Motor neuron (in vitro differentiated cells): ENCODE data around the gene LMOD2. TPM values are rescaled to one million over a fixed set of nuclear protein-coding genes. Genes with fewer than 3 reads are reported as not detected.
A peak's percentile ranks its signal among the peaks of the same experiment; 100 is the strongest.

Experiments
- ATAC-seq, 8 experiments: fragments of 200-7000 bp; cut with Tn5 transposase; replicated peaks in 6 of 8; 2 replicates each; pipeline ENCODE4 v1.8.0; 2021; ENCODE audit warnings: mild to moderate bottlenecking in 8 of 8, moderate library complexity in 8 of 8
- H3K27ac ChIP-seq, 2 donors: fragments of 250-450 bp; sonication (Bioruptor Pico); 2 replicates each; pipeline ENCODE4 v1.9.0; 2021; ENCODE audit warnings: antibody characterized with exemption in 2 of 2, mild to moderate bottlenecking in 2 of 2, moderate library complexity in 1 of 2
- H3K4me1 ChIP-seq, 2 donors: fragments of 250-450 bp; sonication (Bioruptor Pico); replicated peaks in 1 of 2; 2 replicates each; pipeline ENCODE4 v1.6.1; 2021; ENCODE audit warnings: antibody characterized with exemption in 2 of 2, mild to moderate bottlenecking in 2 of 2, moderate library complexity in 1 of 2
- H3K4me3 ChIP-seq, 5 donors: fragments of 250-450 bp; sonication (Bioruptor Pico); 2 replicates each; pipeline ENCODE4 v1.9.0; 2021; ENCODE audit warnings: antibody characterized with exemption in 5 of 5, mild to moderate bottlenecking in 5 of 5, moderate library complexity in 4 of 5
- WGBS, 10 experiments: fragments of 450-650 bp; shearing (Covaris generic); methylation state at CpG; one replicate each; pipeline ENCODE4 v1.0.0; 2022; 5-methylcytosine and 5-hydroxymethylcytosine counted together
- in situ Hi-C, 9 experiments: fragments of 400-800 bp; cut with MboI; loops; one replicate each; pipeline ENCODE4 v1.15.0; 2021; ENCODE audit warnings: low sequenced_read_pairs in 9 of 9, low pct_unique_long_range_greater_than_20kb in 2 of 9; ENCODE audit not compliant: unreplicated experiment in 9 of 9
- total RNA-seq, 8 experiments: library from RNA; unstranded; fragments of 300-600 nt; gene quantifications; 2 replicates each; pipeline versions ENCODE4 v1.2.3 to v1.2.4, GENCODE V29; 2022

The LMOD2 gene
- total RNA-seq, 8 experiments from 2014 or later, result 0.05 to 1.1 (median 0.20) TPM; not detected in 1

DNA sequence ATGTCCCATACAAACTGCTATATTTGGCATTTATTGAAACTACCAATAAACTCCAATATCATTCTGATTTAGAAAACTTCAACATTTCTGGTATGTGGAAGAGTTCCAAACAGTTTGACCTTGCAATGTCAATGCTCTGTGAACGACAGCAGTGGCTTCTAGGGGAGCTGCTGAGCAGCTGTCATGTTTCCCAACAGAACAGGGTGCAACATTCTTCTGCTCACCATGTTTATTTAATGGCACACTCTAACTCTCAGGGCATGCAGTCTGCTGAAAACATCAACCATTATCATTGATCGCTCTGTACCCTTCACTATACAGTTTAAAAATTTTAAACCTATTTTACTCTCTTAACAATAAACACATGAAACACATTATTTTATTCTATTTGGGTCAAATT, 25.9 kb downstream of the LMOD2 start:
- in situ Hi-C loops, result no loop called here

GRCh38 chr7:123682690-123683089, 27.0 kb downstream of the LMOD2 start:
- 80 to 100% (median 100%) methylated on average over 1 of the region's 1 CpG; no CpG with 5 or more reads in 3 of the 10 experiments for WGBS, 10 experiments
- Histone ChIP-seq H3K27ac (no peak overlapping the region), H3K4me1 (no peaks in the 10 kb centered on the region), H3K4me3 (no peak overlapping the region)
- ATAC-seq, result peak in 3 of 8 experiments; percentile 68 to 75 (median 75)
- in situ Hi-C loops, result no loop called here

More for the DNA sequence above, 25.9 kb downstream of the LMOD2 start:
- Histone ChIP-seq H3K4me1 (no peaks in the 10 kb centered on the region), H3K4me3 (no peak overlapping the region), H3K27ac (no peak overlapping the region)
- WGBS, 10 experiments, result 58 to 100% (median 90%) methylated on average over 1 to 2 of the region's 2 CpGs; no CpG with 5 or more reads in 2 of the 10 experiments
- no peak for ATAC-seq

DNA sequence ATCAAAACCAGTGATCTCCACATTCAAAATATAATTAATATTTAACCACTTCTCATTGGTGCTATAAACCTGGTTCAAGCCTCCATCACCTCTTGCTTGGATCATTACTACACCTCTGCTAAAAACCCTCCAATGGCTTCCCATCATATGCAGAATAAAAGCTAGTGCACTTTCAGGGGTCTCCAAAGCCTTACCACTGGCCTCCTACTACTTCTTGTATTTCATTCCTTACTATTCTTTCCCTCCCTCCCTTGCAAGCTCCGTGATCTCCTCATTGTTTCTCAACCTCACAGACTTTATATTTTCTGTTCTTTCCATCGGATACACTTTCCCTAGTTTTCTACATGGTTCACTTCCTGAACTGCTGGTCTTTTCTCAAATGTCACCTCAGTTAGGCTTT, 31.5 kb downstream of the LMOD2 start:
- no peak overlapping the region for H3K27ac ChIP-seq
- no peaks in the 10 kb centered on the region for H3K4me1 ChIP-seq
- no peak overlapping the region for H3K4me3 ChIP-seq
- ATAC-seq, result no peak
- in situ Hi-C loops, result no loop called here
- 80 to 100% (median 100%) methylated on average over 1 to 2 of the region's 2 CpGs for WGBS, 10 experiments

- Histone ChIP-seq H3K4me3 (no peak overlapping the region), H3K4me1 (no peaks in the 10 kb centered on the region), H3K27ac (no peak overlapping the region)
- WGBS, 10 experiments, result 91 to 100% (median 100%) methylated on average over 1 of the region's 1 CpG
- no peak for ATAC-seq
- in situ Hi-C loops, result no loop called here
These were observed 32.1 kb downstream of the LMOD2 start for GRCh38 chr7:123687727-123688126.

- WGBS, 10 experiments, result 45 to 100% (median 100%) methylated on average over 1 to 3 of the region's 3 CpGs; no CpG with 5 or more reads in 1 of the 10 experiments
- H3K4me3 ChIP-seq, result no peak overlapping the region
- in situ Hi-C loops, result no loop called here
- no peak overlapping the region for H3K27ac ChIP-seq
- no peaks in the 10 kb centered on the region for H3K4me1 ChIP-seq
- no peak for ATAC-seq
These were observed 33.6 kb downstream of the LMOD2 start for GRCh38 chr7:123689250-123689649.

DNA sequence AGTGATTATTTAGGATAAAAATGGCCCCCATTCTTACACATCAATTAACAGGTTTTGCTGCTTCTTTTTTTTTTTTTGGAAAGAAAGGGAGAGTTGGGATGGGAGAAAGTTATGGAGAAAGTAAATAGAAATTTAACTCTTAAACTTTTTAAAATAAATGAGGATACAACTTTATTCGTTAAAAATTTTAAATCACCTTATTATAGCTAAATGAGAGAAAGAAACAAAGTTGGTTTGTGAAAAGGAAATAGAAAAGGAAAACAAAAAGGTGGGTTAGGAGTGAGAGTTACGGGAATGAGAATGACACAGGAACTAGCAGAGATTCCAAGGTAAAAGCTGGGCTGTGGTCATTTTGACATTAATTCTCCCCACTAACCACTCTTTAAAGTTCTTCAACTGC, 34.9 kb downstream of the LMOD2 start:
- Histone ChIP-seq H3K4me3 (no peak overlapping the region), H3K27ac (no peak overlapping the region), H3K4me1 (no peaks in the 10 kb centered on the region)
- WGBS, 10 experiments, result 93 to 100% (median 95%) methylated on average over 1 to 2 of the region's 2 CpGs; no CpG with 5 or more reads in 1 of the 10 experiments
- in situ Hi-C loops, result no loop called here
- ATAC-seq, result no peak

GRCh38 chr7:123692471-123692877, 36.8 kb downstream of the LMOD2 start:
- WGBS, 10 experiments, result no CpG with 5 or more reads among the region's 6 CpGs
- H3K27ac ChIP-seq, result no peak overlapping the region
- H3K4me3 ChIP-seq, result no peak overlapping the region
- H3K4me1 ChIP-seq, result no peaks in the 10 kb centered on the region
- ATAC-seq, result no peak
- in situ Hi-C loops, result no loop called here

DNA sequence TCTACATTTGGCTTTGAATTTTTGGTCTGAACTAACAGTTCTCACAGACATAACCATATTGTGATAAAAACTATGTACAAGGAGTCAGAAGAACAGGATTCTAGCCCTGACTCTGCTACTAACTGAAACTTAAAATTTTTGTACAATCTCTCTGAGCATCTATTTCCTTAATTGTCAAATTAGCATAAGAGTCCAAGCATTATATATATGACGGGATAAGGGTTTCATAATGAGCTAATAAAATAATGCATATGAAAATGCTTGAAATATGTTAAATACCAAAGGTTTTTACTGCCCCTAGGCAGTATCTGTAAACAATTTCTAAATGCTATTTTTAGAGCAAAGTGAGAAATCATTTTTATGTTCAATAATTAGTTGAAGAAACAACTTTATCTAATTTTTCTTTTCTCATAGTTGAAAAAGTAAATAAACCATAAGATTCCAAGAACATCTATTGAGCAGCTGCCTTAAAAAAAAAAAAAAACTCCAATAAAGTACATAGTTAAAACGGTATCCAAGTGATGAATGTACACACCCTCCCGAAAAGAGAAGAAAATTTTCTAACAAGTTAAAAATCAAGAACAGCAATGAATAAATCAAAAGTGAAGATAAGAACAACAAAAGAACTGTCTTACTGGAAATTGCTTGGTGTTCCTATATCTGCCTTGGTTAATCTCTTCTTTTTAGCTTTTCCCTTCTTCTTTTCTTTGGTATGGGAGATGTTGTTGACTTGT, 40.4 kb downstream of the LMOD2 start:
- peak in 1 of 8 experiments; percentile 89 for ATAC-seq
- WGBS, 10 experiments, result 29 to 100% (median 86%) methylated on average over 2 to 3 of the region's 3 CpGs
- in situ Hi-C loops, result no loop called here
- Histone ChIP-seq H3K4me3 (no peak overlapping the region), H3K27ac (no peak overlapping the region), H3K4me1 (no peaks in the 10 kb centered on the region)

DNA sequence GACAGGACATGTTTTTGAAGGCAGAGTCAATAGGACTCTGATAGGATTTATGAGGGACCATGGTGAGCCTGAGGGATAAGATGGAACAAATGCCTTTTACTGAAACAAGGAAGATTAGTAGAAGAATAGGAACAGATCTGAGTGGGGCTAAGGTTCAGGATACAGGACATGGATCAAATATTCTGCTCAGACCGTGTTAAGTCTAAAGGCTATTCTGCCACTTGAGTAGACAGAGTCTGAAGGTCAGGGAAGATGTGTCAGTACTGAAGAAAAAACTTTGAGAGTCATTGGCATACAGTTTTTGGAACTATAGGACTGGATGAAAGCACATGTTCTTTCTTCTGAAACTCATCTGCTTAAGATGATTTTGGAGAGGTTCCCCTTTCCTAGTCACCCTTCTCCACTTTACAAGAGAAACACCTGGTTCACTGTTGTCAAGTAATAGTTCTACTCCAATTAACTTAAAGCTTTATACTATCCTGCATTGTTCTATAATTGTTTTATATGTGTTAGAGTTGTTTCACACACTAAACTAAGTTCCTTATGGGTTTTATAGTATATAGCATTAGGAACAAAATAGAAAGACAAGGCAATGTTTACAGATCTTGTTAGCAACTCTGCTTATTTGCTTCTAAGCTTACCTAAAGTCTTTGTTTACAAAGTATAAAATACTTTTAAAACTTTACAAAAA, 49.7 kb downstream of the LMOD2 start:
- in situ Hi-C loops, result no loop called here
- Histone ChIP-seq H3K27ac (no peak overlapping the region), H3K4me3 (no peak overlapping the region), H3K4me1 (no peaks in the 10 kb centered on the region)
- WGBS, 10 experiments, result 86 to 100% (median 100%) methylated on average over 1 of the region's 1 CpG; no CpG with 5 or more reads in 3 of the 10 experiments
- ATAC-seq, result no peak

DNA sequence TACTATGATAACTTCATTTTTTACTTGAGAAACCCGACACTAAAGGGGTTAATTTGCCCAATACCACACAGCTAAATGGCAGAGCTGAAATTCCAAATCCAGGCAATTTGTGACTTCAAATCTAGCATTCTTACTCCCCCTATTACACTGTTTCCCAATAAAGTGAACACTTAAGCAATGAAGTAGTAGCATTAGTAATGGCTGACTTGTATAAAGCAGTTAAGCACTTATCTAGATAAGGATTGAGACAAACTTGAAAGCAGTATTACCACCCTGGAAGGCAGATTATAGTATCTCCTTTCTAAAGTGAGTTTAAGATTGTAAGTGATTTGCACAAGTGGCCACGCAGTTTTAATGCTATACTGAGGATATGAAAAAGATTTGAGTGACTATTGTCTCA, 53.9 kb downstream of the LMOD2 start:
- in situ Hi-C loops, result no loop called here
- H3K4me3 ChIP-seq, result no peak overlapping the region
- H3K4me1 ChIP-seq, result no peaks in the 10 kb centered on the region
- no peak overlapping the region for H3K27ac ChIP-seq
- no peak for ATAC-seq
- WGBS, 10 experiments, result 50 to 100% (median 85%) methylated on average over 1 to 2 of the region's 2 CpGs

GRCh38 chr7:123710683-123711082, 55.0 kb downstream of the LMOD2 start:
- Histone ChIP-seq H3K4me3 (no peak overlapping the region), H3K4me1 (no peaks in the 10 kb centered on the region), H3K27ac (no peak overlapping the region)
- peak in 1 of 8 experiments; percentile 55 for ATAC-seq
- 0 to 100% (median 83%) methylated on average over 1 to 2 of the region's 2 CpGs; no CpG with 5 or more reads in 1 of the 10 experiments for WGBS, 10 experiments
- in situ Hi-C loops, result no loop called here

- ATAC-seq, result peak in 3 of 8 experiments; percentile 19 to 69 (median 34)
- no peaks in the 10 kb centered on the region for H3K4me1 ChIP-seq
- no peak overlapping the region for H3K27ac ChIP-seq
- H3K4me3 ChIP-seq, result no peak overlapping the region
- in situ Hi-C loops, result no loop called here
These were observed 56.2 kb downstream of the LMOD2 start for GRCh38 chr7:123711832-123712293.

GRCh38 chr7:123712619-123713018, 57.0 kb downstream of the LMOD2 start:
- in situ Hi-C loops, result no loop called here
- WGBS, 10 experiments, result 20 to 100% (median 73%) methylated on average over 1 of the region's 1 CpG; no CpG with 5 or more reads in 3 of the 10 experiments
- ATAC-seq, result no peak
- Histone ChIP-seq H3K27ac (no peak overlapping the region), H3K4me1 (no peaks in the 10 kb centered on the region), H3K4me3 (no peak overlapping the region)
